Gastroesophageal sphincter (tissue), 3 donors: Measurements from ENCODE around the gene METTL3.

ENCODE experiments used
- EP300 ChIP-seq: sonication (generic); formaldehyde crosslinking; IDR thresholded peaks from one replicate; pipeline ENCODE4 v1.6.1; 2017; ENCODE audit warnings: antibody characterized with exemption, mild to moderate bottlenecking
- POLR2A ChIP-seq, 2 donors: fragments of 450-650 bp; IDR thresholded peaks; one replicate each; pipeline ENCODE4 v1.6.1; 2017; ENCODE audit warnings: antibody characterized with exemption in 2 of 2, mild to moderate bottlenecking in 2 of 2, moderate library complexity in 1 of 2
- POLR2AphosphoS5 ChIP-seq: sonication (generic); formaldehyde crosslinking; IDR thresholded peaks from one replicate; pipeline ENCODE4 v1.6.1; 2017; ENCODE audit warnings: antibody characterized with exemption
- TF ChIP-seq, protein P1 (sequence below), 4 experiments: fragments of 200-600 bp in 2 of 4; fragments of 450-650 bp in 2 of 4; sonication (generic) in 1 of 4; IDR thresholded peaks; one replicate each; pipeline ENCODE4 v1.5.1; 2017 to 2019; ENCODE audit warnings: antibody characterized with exemption in 4 of 4, mild to moderate bottlenecking in 2 of 4, moderate library complexity in 2 of 4

DNA sequence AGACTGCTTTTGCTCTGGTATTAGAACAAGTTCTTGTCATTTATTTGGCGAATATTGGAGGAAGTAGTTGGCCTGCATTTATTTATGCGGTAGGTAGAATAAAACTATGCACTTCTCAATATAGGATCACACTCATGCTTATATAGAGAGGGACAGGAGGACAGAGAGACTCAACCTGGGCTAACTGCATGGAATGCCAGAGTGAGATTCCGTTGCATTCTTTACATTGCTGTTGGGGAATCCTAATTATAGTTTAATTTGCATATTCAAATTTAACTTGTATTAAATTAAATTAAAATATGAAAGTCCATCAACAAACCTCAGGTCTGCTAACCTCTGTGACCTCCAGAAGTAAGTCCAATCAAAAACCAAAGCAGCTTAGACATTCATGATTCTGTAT lies 42.1 kb upstream of the METTL3 start:
- TF ChIP-seq, protein P1, sequence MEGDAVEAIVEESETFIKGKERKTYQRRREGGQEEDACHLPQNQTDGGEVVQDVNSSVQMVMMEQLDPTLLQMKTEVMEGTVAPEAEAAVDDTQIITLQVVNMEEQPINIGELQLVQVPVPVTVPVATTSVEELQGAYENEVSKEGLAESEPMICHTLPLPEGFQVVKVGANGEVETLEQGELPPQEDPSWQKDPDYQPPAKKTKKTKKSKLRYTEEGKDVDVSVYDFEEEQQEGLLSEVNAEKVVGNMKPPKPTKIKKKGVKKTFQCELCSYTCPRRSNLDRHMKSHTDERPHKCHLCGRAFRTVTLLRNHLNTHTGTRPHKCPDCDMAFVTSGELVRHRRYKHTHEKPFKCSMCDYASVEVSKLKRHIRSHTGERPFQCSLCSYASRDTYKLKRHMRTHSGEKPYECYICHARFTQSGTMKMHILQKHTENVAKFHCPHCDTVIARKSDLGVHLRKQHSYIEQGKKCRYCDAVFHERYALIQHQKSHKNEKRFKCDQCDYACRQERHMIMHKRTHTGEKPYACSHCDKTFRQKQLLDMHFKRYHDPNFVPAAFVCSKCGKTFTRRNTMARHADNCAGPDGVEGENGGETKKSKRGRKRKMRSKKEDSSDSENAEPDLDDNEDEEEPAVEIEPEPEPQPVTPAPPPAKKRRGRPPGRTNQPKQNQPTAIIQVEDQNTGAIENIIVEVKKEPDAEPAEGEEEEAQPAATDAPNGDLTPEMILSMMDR (IDR thresholded peaks at IDR 0.05): no peak
- TF ChIP-seq POLR2A (IDR thresholded peaks at IDR 0.05): no peak
- TF ChIP-seq POLR2AphosphoS5: no peak
- TF ChIP-seq EP300: no peak
